ENCODE measurements around the gene COL6A1. TPM values are rescaled to one million over a fixed set of nuclear protein-coding genes. Genes with fewer than 3 reads are reported as not detected.
A peak's percentile ranks its signal among the peaks of the same experiment; 100 is the strongest.

COL6A1 gene
- total RNA-seq, 1 donor from 2014 or later = 0.11 TPM

- peaks cover 28% of the 10 kb centered on the region for H3K27me3 Mint-ChIP-seq
- ChIA-PET POLR2A (no interaction called here), CTCF (no interaction called here)
- ATAC-seq (ENCODE audit: low read depth) (peak; percentile 45), DNase-seq (no peak)
- H3K9me3 Mint-ChIP-seq = no peaks in the 10 kb centered on the region
- peaks cover 6% of the 10 kb centered on the region for H3K4me1 Mint-ChIP-seq
- no peaks in the 10 kb centered on the region for H3K36me3 Mint-ChIP-seq (ENCODE audit: low read depth)
- intact Hi-C loops (cut with micrococcal nuclease) = loop anchor here (5.0 kb wide), 3 partner anchors 176 to 356 kb away; partner anchors contain the start of gene LSS
- H3K4me3 Mint-ChIP-seq = no peak overlapping the region
- no peak overlapping the region for H3K27ac Mint-ChIP-seq
- no peak for TF ChIP-seq CTCF (IDR thresholded peaks at IDR 0.05)
Measured at GRCh38 chr21:45970674-45971615, 10.6 kb upstream of the COL6A1 start.

- Mint-ChIP-seq H3K4me3 (no peak overlapping the region), H3K36me3 (ENCODE audit: low read depth) (no peaks in the 10 kb centered on the region), H3K27me3 (peaks cover 30% of the 10 kb centered on the region), H3K4me1 (peaks cover 6% of the 10 kb centered on the region), H3K27ac (no peak overlapping the region), H3K9me3 (no peaks in the 10 kb centered on the region)
- ATAC-seq (ENCODE audit: low read depth) (no peak), DNase-seq (no peak)
- ChIA-PET CTCF (no interaction called here), POLR2A (no interaction called here)
- intact Hi-C loops (cut with micrococcal nuclease) = loop anchor here (5.0 kb wide), 3 partner anchors 176 to 356 kb away; partner anchors contain the start of gene LSS
- TF ChIP-seq CTCF (IDR thresholded peaks at IDR 0.05) = no peak
Measured at GRCh38 chr21:45971616-45972352, 9.8 kb upstream of the COL6A1 start.

DNA sequence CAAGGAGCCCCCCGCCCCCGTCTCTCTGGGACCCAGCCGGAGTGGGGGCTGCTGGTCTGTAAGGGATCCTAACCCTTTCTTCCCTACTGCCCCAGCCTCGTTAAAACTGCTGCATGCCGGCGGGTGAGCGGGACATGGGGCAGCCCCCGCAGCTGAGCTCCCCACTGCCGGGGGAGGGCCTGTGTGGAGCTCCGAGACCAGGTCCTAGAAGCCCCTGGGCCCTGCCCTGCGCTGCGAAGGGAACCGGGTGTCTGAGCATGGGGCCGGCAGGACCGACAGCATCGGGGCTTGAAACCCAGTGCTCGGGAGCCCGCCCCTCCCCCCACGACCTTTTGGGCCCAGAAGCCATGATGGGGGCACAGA lies 9.2 kb upstream of the COL6A1 start:
- H3K9me3 Mint-ChIP-seq = no peaks in the 10 kb centered on the region
- no peak overlapping the region for H3K4me3 Mint-ChIP-seq
- H3K27ac Mint-ChIP-seq = no peak overlapping the region
- DNase-seq = no peak
- TF ChIP-seq CTCF (IDR thresholded peaks at IDR 0.05) = no peak
- POLR2A ChIA-PET = no interaction called here
- intact Hi-C loops (cut with micrococcal nuclease) = loop anchor here (5.0 kb wide), 3 partner anchors 175 to 355 kb away; partner anchors contain the start of gene LSS
- peaks cover 26% of the 10 kb centered on the region for H3K27me3 Mint-ChIP-seq
- no peaks in the 10 kb centered on the region for H3K36me3 Mint-ChIP-seq (ENCODE audit: low read depth)
- no peak for ATAC-seq (ENCODE audit: low read depth)
- H3K4me1 Mint-ChIP-seq = peaks cover 6% of the 10 kb centered on the region
- CTCF ChIA-PET = no interaction called here

DNA sequence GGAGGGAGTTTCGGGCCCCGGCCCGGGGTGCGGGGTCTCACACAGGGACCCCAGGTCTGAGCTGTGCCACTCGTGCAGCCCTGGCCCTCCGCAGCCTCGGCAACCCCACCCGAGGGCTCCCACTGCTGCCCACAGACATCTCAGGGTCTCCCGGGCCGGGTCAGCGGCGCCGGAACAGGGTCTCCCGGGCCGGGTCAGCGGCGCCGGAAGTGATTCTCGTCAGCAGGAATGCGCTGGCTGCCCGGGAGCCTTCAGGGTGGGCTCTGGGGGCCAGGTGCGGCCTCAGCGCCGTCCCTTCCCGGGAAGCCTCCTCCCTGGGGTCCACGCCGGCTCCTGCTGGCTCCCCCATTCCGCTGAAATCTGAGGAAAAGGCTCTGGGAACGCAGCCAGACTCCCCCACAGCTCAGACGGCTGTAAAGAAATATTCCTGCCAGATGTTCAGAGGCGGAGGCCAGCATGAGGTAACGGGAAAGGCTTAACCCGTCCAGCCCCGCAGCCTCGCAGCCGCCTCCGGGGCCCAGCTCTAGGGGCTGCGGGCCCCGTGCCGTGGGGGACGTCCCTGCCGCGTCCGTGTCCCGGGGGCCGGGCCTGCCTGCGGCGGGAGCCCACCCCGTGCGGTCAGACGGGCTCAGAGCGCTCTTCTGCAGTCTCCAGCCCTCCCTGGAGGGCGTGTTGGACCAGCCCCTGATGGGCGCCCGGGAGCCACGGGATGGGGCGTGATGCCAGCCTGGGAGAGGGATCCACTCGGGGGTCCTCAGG lies 8.7 kb upstream of the COL6A1 start:
- peak; percentile 2 for ATAC-seq (ENCODE audit: low read depth)
- ChIA-PET POLR2A (no interaction called here), CTCF (interaction anchor here (1.0 to 1.1 kb wide), 2 partner anchors 18 to 171 kb away, joined by 3 to 4 read pairs; no protein-coding TSS in a partner anchor)
- no peak for DNase-seq
- Mint-ChIP-seq H3K4me3 (no peak overlapping the region), H3K4me1 (peaks cover 6% of the 10 kb centered on the region), H3K27ac (no peak overlapping the region), H3K36me3 (ENCODE audit: low read depth) (no peaks in the 10 kb centered on the region), H3K9me3 (no peaks in the 10 kb centered on the region), H3K27me3 (peaks cover 25% of the 10 kb centered on the region)
- TF ChIP-seq CTCF (IDR thresholded peaks at IDR 0.05) = no peak
- intact Hi-C loops (cut with micrococcal nuclease) = loop anchor here (5.0 kb wide), 3 partner anchors 174 to 354 kb away; partner anchors contain the start of gene LSS

All from activated B cell treated with CpG ODN at 0.5 μM for 24 hours (primary cell).